IMR-90 (cell line): ENCODE measurements around the gene MYH11. TPM values are rescaled to one million over a fixed set of nuclear protein-coding genes. Genes with fewer than 3 reads are reported as not detected.
A peak's percentile ranks its signal among the peaks of the same experiment; 100 is the strongest.

Experiments used
- ATAC-seq: fragments of 200-7000 bp; cut with Tn5 transposase; 2 replicates; pipeline ENCODE4 v1.9.1; 2020; ENCODE audit warnings: low read depth, mild to moderate bottlenecking, moderate library complexity
- Bru-seq: library from RNA; stranded (reverse); fragments of 400-500 nt; gene quantifications from one replicate; lab custom pipeline; 2021; lab: Mats Ljungman, UMichigan
- BruChase-seq, 2 experiments: library from RNA; stranded (reverse); fragments of 400-500 nt; gene quantifications; one replicate each; lab custom pipeline; 2021; lab: Mats Ljungman, UMichigan
- BruUV-seq: library from RNA; stranded (reverse); fragments of 400-500 nt; replicated peaks from 2 replicates; lab custom pipeline; 2021; lab: Mats Ljungman, UMichigan
- CTCF ChIA-PET: fragments of 300-600 bp; formaldehyde crosslinking; extraction: SDS; loops from one replicate; lab custom pipeline; 2021; ENCODE audit warnings: antibody characterized with exemption; lab: Yijun Ruan, JAX
- POLR2A ChIA-PET: fragments of 300-600 bp; sonication (Branson Sonifier 250); formaldehyde crosslinking; loops from one replicate; lab custom pipeline; 2022; ENCODE audit warnings: antibody characterized with exemption; ENCODE audit not compliant: unreplicated experiment; lab: Charles Lee
- DNase-seq: peaks from one replicate; pipeline ENCODE4 v3.0.0; 2013
- H2AFZ ChIP-seq: replicated peaks from 2 replicates; pipeline ENCODE3; 2013; ENCODE audit warnings: low read length, mild to moderate bottlenecking; ENCODE audit not compliant: poor library complexity
- H2AK5ac ChIP-seq: 2 replicates; pipeline ENCODE4 v1.6.1; 2013; ENCODE audit warnings: low read depth, low read length, inconsistent platforms
- H2AK9ac ChIP-seq: replicated peaks from 2 replicates; pipeline ENCODE3; 2013; ENCODE audit warnings: mild to moderate bottlenecking, low read depth, low read length, moderate library complexity; ENCODE audit not compliant: poor library complexity
- H2BK120ac ChIP-seq: 2 replicates; pipeline ENCODE4 v1.6.1; 2013; ENCODE audit warnings: low read depth, low read length, inconsistent platforms
- H2BK15ac ChIP-seq: 3 replicates; pipeline ENCODE4 v1.6.1; 2013; ENCODE audit warnings: low read depth, low read length, inconsistent platforms
- H2BK20ac ChIP-seq: 2 replicates; pipeline ENCODE4 v1.6.1; 2013; ENCODE audit warnings: low read depth, mild to moderate bottlenecking, inconsistent platforms, low read length, moderate library complexity
- H2BK5ac ChIP-seq: 2 replicates; pipeline ENCODE4 v1.6.1; 2013; ENCODE audit warnings: mild to moderate bottlenecking, low read depth, low read length, inconsistent platforms; ENCODE audit not compliant: poor library complexity, severe bottlenecking
- H3K14ac ChIP-seq: replicated peaks from 2 replicates; pipeline ENCODE4 v1.6.1; 2013; ENCODE audit warnings: low read depth, low read length, inconsistent platforms
- H3K18ac ChIP-seq: 2 replicates; pipeline ENCODE4 v1.6.1; 2013; ENCODE audit warnings: low read depth, low read length, control low read depth
- H3K23ac ChIP-seq: 2 replicates; pipeline ENCODE4 v1.6.1; 2013; ENCODE audit warnings: low read depth, low read length, inconsistent platforms
- H3K27ac ChIP-seq: 2 replicates; pipeline ENCODE4 v1.5.1; 2013; ENCODE audit warnings: mild to moderate bottlenecking, control low read depth, low read length; ENCODE audit not compliant: insufficient read depth
- H3K27me3 ChIP-seq: 2 replicates; pipeline ENCODE4 v1.6.1; 2013; ENCODE audit warnings: low read length; ENCODE audit not compliant: control insufficient read depth, insufficient read depth
- H3K36me3 ChIP-seq: 2 replicates; pipeline ENCODE4 v1.6.1; 2013; ENCODE audit warnings: low read length, mixed read lengths; ENCODE audit not compliant: control insufficient read depth, insufficient read depth
- H3K4ac ChIP-seq: 2 replicates; pipeline ENCODE4 v1.6.1; 2013; ENCODE audit warnings: low read depth, low read length, inconsistent platforms
- H3K4me1 ChIP-seq: 2 replicates; pipeline ENCODE4 v1.6.1; 2013; ENCODE audit warnings: low read length, mixed read lengths; ENCODE audit not compliant: control insufficient read depth, insufficient read depth
- H3K4me2 ChIP-seq: 2 replicates; pipeline ENCODE4 v1.6.1; 2013; ENCODE audit warnings: low read depth, mild to moderate bottlenecking, control low read depth, low read length, moderate library complexity
- H3K4me3 ChIP-seq: 2 replicates; pipeline ENCODE4 v1.5.1; 2013; ENCODE audit warnings: low read depth, mild to moderate bottlenecking, control low read depth, low read length, moderate library complexity; ENCODE audit not compliant: insufficient read depth
- H3K56ac ChIP-seq: 2 replicates; pipeline ENCODE4 v1.6.1; 2013; ENCODE audit warnings: low read length, inconsistent platforms; ENCODE audit not compliant: insufficient read depth; ENCODE audit errors: extremely low read depth
- H3K79me1 ChIP-seq, 2 experiments: 2 replicates each; pipeline ENCODE4 v1.6.1; 2013; ENCODE audit warnings: low read length in 2 of 2, inconsistent platforms in 1 of 2, low read depth in 1 of 2
- H3K9ac ChIP-seq: 2 replicates; pipeline ENCODE4 v1.6.1; 2013; ENCODE audit warnings: low read depth, low read length, control low read depth
- H3K9me1 ChIP-seq: 2 replicates; pipeline ENCODE4 v1.6.1; 2013; ENCODE audit warnings: low read length, inconsistent platforms; ENCODE audit not compliant: insufficient read depth
- H3K9me3 ChIP-seq: 2 replicates; pipeline ENCODE4 v1.6.1; 2013; ENCODE audit warnings: low read length; ENCODE audit not compliant: control insufficient read depth, insufficient read depth
- H4K20me1 ChIP-seq: 2 replicates; pipeline ENCODE4 v1.6.1; 2013; ENCODE audit warnings: low read length, inconsistent platforms; ENCODE audit not compliant: insufficient read depth
- H4K5ac ChIP-seq: 2 replicates; pipeline ENCODE4 v1.6.1; 2013; ENCODE audit warnings: mild to moderate bottlenecking, low read depth, low read length, control low read depth
- H4K8ac ChIP-seq, 2 experiments: 2 replicates each; pipeline ENCODE4 v1.6.1; 2013; ENCODE audit warnings: low read depth in 2 of 2, low read length in 2 of 2, control low read depth in 1 of 2, inconsistent platforms in 1 of 2
- H4K91ac ChIP-seq: 2 replicates; pipeline ENCODE4 v1.6.1; 2013; ENCODE audit warnings: low read depth, low read length, inconsistent platforms; ENCODE audit not compliant: insufficient read depth
- BHLHE40 ChIP-seq: fragments of 150-350 bp; IDR thresholded peaks from 2 replicates; pipeline ENCODE4 v1.6.1; 2016; ENCODE audit warnings: mild to moderate bottlenecking, low read depth, low read length
- CEBPB ChIP-seq: IDR thresholded peaks from 2 replicates; pipeline ENCODE4 v1.6.1; 2012; ENCODE audit warnings: low read depth, low read length, improper control_type of control experiment
- CHD1 ChIP-seq: IDR thresholded peaks from 2 replicates; pipeline ENCODE4 v1.6.1; 2012; ENCODE audit warnings: low read depth, low read length, improper control_type of control experiment
- FOS ChIP-seq: fragments of 150-350 bp; IDR thresholded peaks from 2 replicates; pipeline ENCODE4 v1.6.1; 2016; ENCODE audit warnings: low read depth, low read length
- MAFK ChIP-seq: IDR thresholded peaks from 2 replicates; pipeline ENCODE4 v1.6.1; 2012; ENCODE audit warnings: low read depth, low read length, improper control_type of control experiment
- MAZ ChIP-seq: IDR thresholded peaks from 2 replicates; pipeline ENCODE4 v1.6.1; 2012; ENCODE audit warnings: low read depth, mild to moderate bottlenecking, low read length, improper control_type of control experiment, moderate library complexity, borderline replicate concordance
- MXI1 ChIP-seq: IDR thresholded peaks from 2 replicates; pipeline ENCODE4 v1.6.1; 2012; ENCODE audit warnings: low read depth, mild to moderate bottlenecking, low read length, moderate library complexity, borderline replicate concordance
- POLR2A ChIP-seq: IDR thresholded peaks from 2 replicates; pipeline ENCODE4 v1.6.1; 2012; ENCODE audit warnings: mild to moderate bottlenecking, low read depth, low read length
- RAD21 ChIP-seq: IDR thresholded peaks from 2 replicates; pipeline ENCODE4 v1.6.1; 2012; ENCODE audit warnings: low read length, improper control_type of control experiment
- RCOR1 ChIP-seq: IDR thresholded peaks from 2 replicates; pipeline ENCODE4 v1.6.1; 2012; ENCODE audit warnings: mild to moderate bottlenecking, low read length, improper control_type of control experiment; ENCODE audit not compliant: insufficient replicate concordance
- RFX5 ChIP-seq: IDR thresholded peaks from 2 replicates; pipeline ENCODE4 v1.8.0; 2012; ENCODE audit warnings: low read depth, mild to moderate bottlenecking, low read length, moderate library complexity
- SMC3 ChIP-seq: fragments of 150-350 bp; IDR thresholded peaks from 2 replicates; pipeline ENCODE4 v1.6.1; 2016; ENCODE audit warnings: low read depth, mild to moderate bottlenecking, antibody characterized with exemption, low read length, moderate library complexity
- WGBS, 2 experiments: methylation state at CpG; one replicate each; pipeline versions ENCODE4 v1.1.5 to v1.1.7; 2013; ENCODE audit warnings: missing lambda C conversion rate in 2 of 2; ENCODE audit not compliant: insufficient read length in 1 of 2; ENCODE audit errors: extremely low coverage in 2 of 2; 5-methylcytosine and 5-hydroxymethylcytosine counted together
- dilution Hi-C: fragments of 300-500 bp; cut with HindIII; formaldehyde crosslinking; loops from one replicate; pipeline ENCODE4 v1.14.3; 2018; ENCODE audit warnings: low sequenced_read_pairs; ENCODE audit not compliant: unreplicated experiment
- in situ Hi-C: fragments of 300-500 bp; cut with MboI; formaldehyde crosslinking; loops from 3 replicates; pipeline ENCODE4 v1.14.3; 2019; ENCODE audit warnings: low sequenced_read_pairs, inconsistent platforms, mixed read lengths
- intact Hi-C: fragments of 100-400 bp; cut with micrococcal nuclease; formaldehyde crosslinking; loops from 2 replicates; pipeline ENCODE4 v1.10.0; 2022
- long read RNA-seq: library from polyadenylated mRNA; unstranded; transcript quantifications from one replicate; pipeline ENCODE4 v2.0.0, GENCODE V29; 2021; ENCODE audit not compliant: unreplicated experiment
- polyA plus RNA-seq, 3 experiments: library from polyadenylated mRNA; depleted of rRNA; stranded (reverse); fragments of >200 nt; gene quantifications; 2 replicates each; pipeline ENCODE4 v1.2.3, GENCODE V29; 2012; ENCODE audit warnings: low replicate concordance in 1 of 3
- total RNA-seq: library from RNA; depleted of rRNA; stranded (reverse); fragments of >200 nt; gene quantifications from 2 replicates; pipeline ENCODE4 v1.2.3, GENCODE V29; 2012; rRNA removed
- TF ChIP-seq, protein P1 (sequence below): fragments of 150-350 bp; IDR thresholded peaks from 2 replicates; pipeline ENCODE4 v1.6.1; 2016; ENCODE audit warnings: low read depth, mild to moderate bottlenecking, low read length, moderate library complexity, borderline replicate concordance
- TF ChIP-seq, protein P2 (sequence below): fragments of 150-350 bp; IDR thresholded peaks from 2 replicates; pipeline ENCODE4 v1.6.1; 2017; ENCODE audit warnings: mild to moderate bottlenecking, antibody characterized with exemption, low read length, low read depth

Gene MYH11
- under 0.01 TPM in 2 replicates for total RNA-seq
- 0.03 and 0.12 TPM in 2 replicates for polyA plus RNA-seq (2012; rRNA removed)
- under 0.01 and 0.02 TPM in 2 replicates for polyA plus RNA-seq (2012; cell fraction: cytosol; rRNA removed)
- polyA plus RNA-seq (2012; cell fraction: nucleus; rRNA removed; ENCODE audit: low replicate concordance): 0.01 and 0.02 TPM in 2 replicates
- Bru-seq, nascent RNA: percentile 33 among the genes with signal in this experiment
- BruChase-seq, experiment 1, labeled RNA remaining after a 6-hour chase: percentile 38 among the genes with signal in this experiment
- BruChase-seq, experiment 2, labeled RNA remaining after a 2-hour chase: percentile 32 among the genes with signal in this experiment
- long read RNA-seq, full-length matches to known transcripts: 2 of 14 reads
- long read RNA-seq, partial matches to known transcripts: 4 of 14 reads
- long read RNA-seq, other reads (novel, unspliced or antisense): 8 of 14 reads

DNA sequence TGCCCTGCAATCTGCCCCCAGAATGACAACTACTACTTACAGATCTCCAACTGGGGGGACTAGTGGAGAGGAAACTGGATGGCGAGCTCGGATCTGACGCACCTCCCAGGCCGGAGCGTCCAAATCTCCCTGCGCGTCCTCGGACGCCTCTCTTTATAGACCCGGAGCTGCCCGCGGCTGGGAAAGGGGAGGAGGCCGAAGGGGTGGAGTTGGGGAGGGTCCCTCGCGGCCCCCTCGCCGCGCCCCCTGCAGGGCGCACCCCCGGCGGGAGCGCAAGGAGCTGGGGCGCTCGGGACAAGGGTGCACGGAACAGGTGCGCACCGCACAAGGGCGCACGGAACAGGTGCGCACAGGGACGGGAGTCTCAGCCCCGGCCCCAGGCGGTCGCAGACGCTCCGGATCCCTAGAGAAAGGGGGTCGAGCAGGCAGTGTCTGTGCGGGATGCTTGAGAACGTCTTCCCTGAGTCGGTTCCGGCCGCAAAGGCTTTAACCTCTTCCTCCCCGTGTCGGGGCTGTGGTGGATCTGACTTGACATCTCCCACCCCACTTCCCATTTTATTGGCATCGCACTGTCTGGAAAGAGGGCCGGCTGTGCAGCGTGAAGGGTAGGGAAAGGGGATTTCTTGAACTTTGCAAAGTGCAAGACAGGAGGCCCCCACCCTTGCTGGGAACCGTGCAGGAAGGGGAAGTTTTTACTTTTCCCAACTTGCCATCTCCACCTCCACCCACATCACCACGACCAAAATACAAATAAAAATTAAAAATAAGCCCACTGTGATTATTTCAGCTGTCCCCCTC lies at the start of gene MYH11:
MYH11 (minus strand) TSS at position 128 of the 798 bp plus-strand sequence. CDS start 18,776 bp downstream, outside the sequence.
- no peak for ATAC-seq
- in situ Hi-C loops: no loop called here
- TF ChIP-seq CEBPB (no peak), RAD21 (no peak), RFX5 (no peak), MAFK (no peak), BHLHE40 (no peak), CHD1 (no peak), FOS (no peak), POLR2A (no peak), RCOR1 (no peak), MXI1 (no peak), MAZ (no peak), SMC3 (no peak)
- TF ChIP-seq, protein P1, sequence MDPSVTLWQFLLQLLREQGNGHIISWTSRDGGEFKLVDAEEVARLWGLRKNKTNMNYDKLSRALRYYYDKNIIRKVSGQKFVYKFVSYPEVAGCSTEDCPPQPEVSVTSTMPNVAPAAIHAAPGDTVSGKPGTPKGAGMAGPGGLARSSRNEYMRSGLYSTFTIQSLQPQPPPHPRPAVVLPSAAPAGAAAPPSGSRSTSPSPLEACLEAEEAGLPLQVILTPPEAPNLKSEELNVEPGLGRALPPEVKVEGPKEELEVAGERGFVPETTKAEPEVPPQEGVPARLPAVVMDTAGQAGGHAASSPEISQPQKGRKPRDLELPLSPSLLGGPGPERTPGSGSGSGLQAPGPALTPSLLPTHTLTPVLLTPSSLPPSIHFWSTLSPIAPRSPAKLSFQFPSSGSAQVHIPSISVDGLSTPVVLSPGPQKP: no peak
- TF ChIP-seq, protein P2, sequence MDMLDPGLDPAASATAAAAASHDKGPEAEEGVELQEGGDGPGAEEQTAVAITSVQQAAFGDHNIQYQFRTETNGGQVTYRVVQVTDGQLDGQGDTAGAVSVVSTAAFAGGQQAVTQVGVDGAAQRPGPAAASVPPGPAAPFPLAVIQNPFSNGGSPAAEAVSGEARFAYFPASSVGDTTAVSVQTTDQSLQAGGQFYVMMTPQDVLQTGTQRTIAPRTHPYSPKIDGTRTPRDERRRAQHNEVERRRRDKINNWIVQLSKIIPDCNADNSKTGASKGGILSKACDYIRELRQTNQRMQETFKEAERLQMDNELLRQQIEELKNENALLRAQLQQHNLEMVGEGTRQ: no peak

More for the DNA sequence above, at the start of gene MYH11:
- ChIA-PET POLR2A (no interaction called here), CTCF (no interaction called here)
- Histone ChIP-seq H3K36me3 (no peaks in the 10 kb centered on the region), H2AFZ (peak within 1 kb of the TSS; percentile 92), H2BK20ac (peak within 1 kb of the TSS; percentile 99), H3K14ac (peak within 1 kb of the TSS; percentile 100), H2BK5ac (peak within 1 kb of the TSS; percentile 45), H3K18ac (peak within 1 kb of the TSS; percentile 99), H3K4me2 (peak within 1 kb of the TSS; percentile 96), H3K4me1 (peaks cover 8% of the 10 kb centered on the region), H3K27ac (peak within 1 kb of the TSS; percentile 53), H2AK9ac (peak within 1 kb of the TSS; percentile 3), H3K56ac (peak within 1 kb of the TSS; percentile 89), H2BK120ac (peak within 1 kb of the TSS; percentile 99), H4K8ac (peak within 1 kb of the TSS; percentile 76 to 95), H3K4ac (peak within 1 kb of the TSS; percentile 98), H3K79me1 (no peaks in the 10 kb centered on the region), H3K23ac (peak within 1 kb of the TSS; percentile 100), H4K5ac (peak within 1 kb of the TSS; percentile 92), H4K91ac (peak within 1 kb of the TSS; percentile 97), H3K4me3 (peak within 1 kb of the TSS; percentile 61), H3K9me3 (no peaks in the 10 kb centered on the region), H3K9me1 (no peaks in the 10 kb centered on the region; the same call in 1 of the 2 replicates), H4K20me1 (no peaks in the 10 kb centered on the region), H3K9ac (peak within 1 kb of the TSS; percentile 91), H2AK5ac (peak within 1 kb of the TSS; percentile 84), H2BK15ac (peak within 1 kb of the TSS; percentile 90), H3K27me3 (peaks cover 30% of the 10 kb centered on the region)
- no TSS peak for BruUV-seq
- no peak for DNase-seq
- intact Hi-C loops (no loop called here), dilution Hi-C loops (no loop called here)
- 2% methylated on average over 11 of the region's 49 CpGs; no CpG with 5 or more reads in 1 of the 2 experiments for WGBS, 2 experiments
